Liver (tissue), 9 donors: ENCODE data around the gene HOMER3. TPM values are rescaled to one million over a fixed set of nuclear protein-coding genes. Genes with fewer than 3 reads are reported as not detected.

ENCODE experiments used
- DNase-seq: peaks from one replicate; pipeline ENCODE4 v3.0.0-alpha.2; 2017; ENCODE audit warnings: low spot score
- H3K27ac ChIP-seq, 2 donors: one replicate each; pipeline ENCODE4 v1.7.0; 2013; ENCODE audit warnings: inconsistent platforms in 2 of 2, low read length in 2 of 2, control low read depth in 1 of 2, low read depth in 1 of 2, mild to moderate bottlenecking in 1 of 2
- H3K27me3 ChIP-seq, 4 donors: one replicate each; pipeline versions ENCODE4 v1.6.1 to v1.7.0; 2013; ENCODE audit warnings: low read length in 3 of 4, inconsistent platforms in 1 of 4, mild to moderate bottlenecking in 1 of 4, moderate library complexity in 1 of 4; ENCODE audit not compliant: control insufficient read depth in 4 of 4, insufficient read depth in 4 of 4
- H3K36me3 ChIP-seq, 4 donors: one replicate each; pipeline versions ENCODE4 v1.6.1 to v1.7.0; 2013; ENCODE audit warnings: low read length in 3 of 4, mild to moderate bottlenecking in 3 of 4, low read depth in 1 of 4, moderate library complexity in 1 of 4; ENCODE audit not compliant: control insufficient read depth in 4 of 4, insufficient read depth in 3 of 4
- H3K4me1 ChIP-seq, 4 donors: one replicate each; pipeline versions ENCODE4 v1.6.1 to v1.7.0; 2013; ENCODE audit warnings: low read length in 3 of 4, mild to moderate bottlenecking in 3 of 4, moderate library complexity in 1 of 4; ENCODE audit not compliant: control insufficient read depth in 4 of 4, insufficient read depth in 4 of 4
- H3K4me3 ChIP-seq, 3 donors: one replicate each; pipeline versions ENCODE4 v1.6.1 to v1.7.0; 2013; ENCODE audit warnings: low read length in 3 of 3, control low read depth in 1 of 3, low read depth in 1 of 3, mild to moderate bottlenecking in 1 of 3
- H3K9ac ChIP-seq, 2 donors: one replicate each; pipeline ENCODE4 v1.7.0; 2013; ENCODE audit warnings: low read length in 2 of 2, mild to moderate bottlenecking in 2 of 2, moderate library complexity in 2 of 2, control low read depth in 1 of 2, low read depth in 1 of 2
- H3K9me3 ChIP-seq, 4 donors: one replicate each; pipeline versions ENCODE4 v1.6.1 to v1.7.0; 2013; ENCODE audit warnings: low read length in 3 of 4; ENCODE audit not compliant: control insufficient read depth in 4 of 4
- ATF3 ChIP-seq: IDR thresholded peaks from 2 replicates; pipeline ENCODE4 v1.6.1; 2016; ENCODE audit warnings: antibody characterized with exemption
- CTCF ChIP-seq: fragments of 150-350 bp; IDR thresholded peaks from 2 replicates; pipeline ENCODE4 v1.5.1; 2017; ENCODE audit warnings: improper control_type of control experiment, low read depth, low read length; ENCODE audit not compliant: missing input control
- EGR1 ChIP-seq, 2 donors: IDR thresholded peaks; 2 replicates each; pipeline ENCODE4 v1.6.1; 2016 to 2018; ENCODE audit warnings: antibody characterized with exemption in 2 of 2, low read depth in 2 of 2
- FOXA1 ChIP-seq: IDR thresholded peaks from 2 replicates; pipeline ENCODE4 v1.6.1; 2016; ENCODE audit warnings: antibody characterized with exemption
- FOXA2 ChIP-seq: IDR thresholded peaks from 2 replicates; pipeline ENCODE4 v1.6.1; 2016; ENCODE audit warnings: antibody characterized with exemption
- HNF4A ChIP-seq, 2 donors: conservative IDR thresholded peaks; 2 replicates each; pipeline ENCODE4 v1.6.1; 2016; ENCODE audit warnings: antibody characterized with exemption in 2 of 2, mild to moderate bottlenecking in 2 of 2
- HNF4G ChIP-seq: IDR thresholded peaks from 2 replicates; pipeline ENCODE4 v1.6.1; 2016; ENCODE audit warnings: antibody characterized with exemption
- JUND ChIP-seq, 2 donors: IDR thresholded peaks; 2 replicates each; pipeline ENCODE4 v1.6.1; 2016; ENCODE audit warnings: antibody characterized with exemption in 2 of 2
- MAX ChIP-seq: IDR thresholded peaks from 2 replicates; pipeline ENCODE4 v1.6.1; 2016; ENCODE audit warnings: antibody characterized with exemption
- NR2F2 ChIP-seq: IDR thresholded peaks from 2 replicates; pipeline ENCODE4 v1.6.1; 2016; ENCODE audit warnings: antibody characterized with exemption
- RAD21 ChIP-seq, 2 donors: IDR thresholded peaks; 2 replicates each; pipeline ENCODE4 v1.6.1; 2016; ENCODE audit warnings: antibody characterized with exemption in 2 of 2, mild to moderate bottlenecking in 2 of 2
- REST ChIP-seq: IDR thresholded peaks from 2 replicates; pipeline ENCODE4 v1.6.1; 2016; ENCODE audit warnings: antibody characterized with exemption, mild to moderate bottlenecking
- RXRA ChIP-seq, 2 donors: IDR thresholded peaks; 2 replicates each; pipeline ENCODE4 v1.6.1; 2017 to 2018; ENCODE audit warnings: antibody characterized with exemption in 2 of 2, mild to moderate bottlenecking in 1 of 2
- TAF1 ChIP-seq: conservative IDR thresholded peaks from 2 replicates; pipeline ENCODE4 v1.6.1; 2016; ENCODE audit warnings: antibody characterized with exemption, mild to moderate bottlenecking
- YY1 ChIP-seq: IDR thresholded peaks from 2 replicates; pipeline ENCODE4 v1.6.1; 2016; ENCODE audit warnings: antibody characterized with exemption, mild to moderate bottlenecking
- ZBTB33 ChIP-seq: IDR thresholded peaks from 2 replicates; pipeline ENCODE4 v1.6.1; 2016; ENCODE audit warnings: antibody characterized with exemption
- WGBS: extraction: QIAGEN DNeasy Blood & Tissue Kit; methylation state at CpG from one replicate; pipeline ENCODE4 v1.1.7; 2013; 5-methylcytosine and 5-hydroxymethylcytosine counted together
- polyA plus RNA-seq, 2 donors: library from polyadenylated mRNA; stranded (reverse) in 1 of 2; unstranded in 1 of 2; fragments of 200-250 nt in 1 of 2; fragments of >200 nt in 1 of 2; fragmentation: Nextera tagmentation in 1 of 2; extraction: Ambion mirVana in 1 of 2; gene quantifications; one replicate each; pipeline versions ENCODE4 v1.2.1 to v1.2.3, GENCODE V29; 2013 to 2015
- total RNA-seq, 2 donors: library from RNA; depleted of rRNA; stranded (reverse); fragments of >200 nt; gene quantifications; one replicate each; pipeline ENCODE4 v1.2.3, GENCODE V29; 2014
- donor health status: healthy.
- donor health status: healthy.
- donor health status: healthy.
- donor health status: healthy.
- donor health status: healthy.

The HOMER3 gene
- total and polyA plus RNA-seq, 4 donors = 0.18 to 5.4 (median 3.5) TPM

GRCh38 chr19:18951721-18952281 is 10.8 kb upstream of the HOMER3 start (continued):
- no peak for TF ChIP-seq ZBTB33
- TF ChIP-seq RXRA (IDR thresholded peaks at IDR 0.05) = no peak
- TF ChIP-seq FOXA2 = no peak

GRCh38 chr19:18949858-18950257 is 8.8 kb upstream of the HOMER3 start:
- no peak for DNase-seq
- no peak for TF ChIP-seq MAX
- no peak for TF ChIP-seq NR2F2
- TF ChIP-seq HNF4A (conservative IDR thresholded peaks at IDR 0.05) = no peak
- no peak for TF ChIP-seq REST
- TF ChIP-seq TAF1 = no peak
- no peak for TF ChIP-seq YY1
- no peak for TF ChIP-seq ZBTB33
- no peak for TF ChIP-seq ATF3
- TF ChIP-seq HNF4G = no peak
- no peak for TF ChIP-seq FOXA1
- TF ChIP-seq RAD21 (IDR thresholded peaks at IDR 0.05) = no peak
- TF ChIP-seq RXRA (IDR thresholded peaks at IDR 0.05) = no peak
- TF ChIP-seq FOXA2 = no peak
- no peak for TF ChIP-seq JUND (IDR thresholded peaks at IDR 0.05)
- TF ChIP-seq EGR1 (IDR thresholded peaks at IDR 0.05; ENCODE audit: low read depth in 2 of 2) = no peak
- TF ChIP-seq CTCF = no peak
- 92% methylated on average over 3 of the region's 3 CpGs for WGBS
- H3K9ac ChIP-seq = no peak overlapping the region
- H3K4me3 ChIP-seq = no peak overlapping the region
- no peaks in the 10 kb centered on the region for H3K9me3 ChIP-seq
- H3K27ac ChIP-seq = no peak overlapping the region
- H3K27me3 ChIP-seq = no peaks in the 10 kb centered on the region
- no peaks in the 10 kb centered on the region for H3K36me3 ChIP-seq
- no peaks in the 10 kb centered on the region for H3K4me1 ChIP-seq
